Left ventricle myocardium inferior (tissue), 1 donor: ENCODE results near the gene SLC45A3. TPM values are rescaled to one million over a fixed set of nuclear protein-coding genes. Genes with fewer than 3 reads are reported as not detected.

Source experiments
- DNase-seq: peaks from one replicate; pipeline ENCODE4 v3.0.0-alpha.2; 2020
- H3K27ac ChIP-seq: fragments of 200-600 bp; replicated peaks from 2 replicates; pipeline ENCODE4 v1.8.0; 2021
- H3K27me3 ChIP-seq: fragments of 200-600 bp; 2 replicates; pipeline ENCODE4 v1.8.0; 2021; ENCODE audit warnings: low read depth
- H3K36me3 ChIP-seq: fragments of 200-600 bp; 2 replicates; pipeline ENCODE4 v1.8.0; 2021
- H3K4me1 ChIP-seq: fragments of 200-600 bp; 2 replicates; pipeline ENCODE4 v1.8.0; 2021
- H3K4me3 ChIP-seq: fragments of 200-600 bp; 2 replicates; pipeline ENCODE4 v1.8.0; 2021; ENCODE audit warnings: mild to moderate bottlenecking, moderate library complexity
- H3K9me3 ChIP-seq: fragments of 200-600 bp; replicated peaks from 2 replicates; pipeline ENCODE4 v1.8.0; 2021
- intact Hi-C: fragments of 100-400 bp; cut with micrococcal nuclease; formaldehyde crosslinking; loops from one replicate; pipeline ENCODE4 v1.11.0; 2022
- total RNA-seq: library from RNA; stranded (reverse); fragmentation: NEBNext Ultra II Directional; extraction: Animal tissue kit (Norgen Biotek cat#: 25700); gene quantifications from one replicate; pipeline ENCODE4 v1.2.1, GENCODE V29; 2021
- TF ChIP-seq, protein P1 (sequence below): fragments of 200-600 bp; IDR thresholded peaks from 2 replicates; pipeline ENCODE4 v1.8.0; 2021; ENCODE audit warnings: antibody characterized with exemption, mild to moderate bottlenecking, borderline replicate concordance
- donor health status: DM: no; HTN: yes; CAD: no; lungs with severe emphysema.

The SLC45A3 gene
- total RNA-seq, 1 donor from 2014 or later, result 5.2 TPM

DNA sequence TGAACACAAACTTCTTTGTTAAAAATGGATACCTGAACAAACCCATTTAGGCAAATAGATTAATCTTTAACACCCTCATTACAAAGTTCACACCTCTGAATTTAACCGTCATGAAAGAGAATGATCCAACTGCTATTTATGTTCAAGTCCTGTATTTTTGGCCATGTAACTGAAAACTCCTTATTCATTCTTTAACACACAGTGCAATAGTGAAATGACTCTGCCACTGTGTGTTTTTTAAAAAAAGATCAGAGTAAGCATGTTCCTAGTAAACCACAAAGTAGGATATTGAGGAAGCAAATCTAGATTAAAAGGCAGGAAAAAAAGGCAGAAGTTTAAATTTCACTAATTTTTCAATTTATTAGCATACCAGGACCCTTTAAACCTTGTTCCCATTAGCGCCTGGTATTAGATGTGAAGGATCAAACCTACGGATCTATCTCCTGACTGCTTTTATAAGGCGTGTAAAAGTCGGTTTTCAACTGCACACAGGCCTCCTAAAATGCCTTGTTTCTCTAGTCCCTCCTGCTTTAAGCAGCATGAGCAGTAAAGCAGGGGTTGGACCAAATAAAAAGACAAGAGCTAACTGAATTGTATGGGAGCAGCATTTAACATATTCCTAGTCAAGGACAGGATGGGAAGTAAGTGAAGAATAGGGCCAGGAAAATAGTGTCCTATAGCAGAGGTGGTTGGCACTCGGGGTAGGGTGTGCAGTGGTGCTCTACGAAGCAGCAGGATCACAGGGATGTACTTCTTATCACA, 36.2 kb upstream of the SLC45A3 start:
- Histone ChIP-seq H3K9me3 (no peaks in the 10 kb centered on the region), H3K36me3 (peaks cover 71% of the 10 kb centered on the region), H3K27me3 (no peaks in the 10 kb centered on the region), H3K4me3 (no peak overlapping the region), H3K27ac (no peak overlapping the region), H3K4me1 (no peaks in the 10 kb centered on the region)
- DNase-seq, result no peak
- intact Hi-C loops, result no loop called here
- TF ChIP-seq, protein P1, sequence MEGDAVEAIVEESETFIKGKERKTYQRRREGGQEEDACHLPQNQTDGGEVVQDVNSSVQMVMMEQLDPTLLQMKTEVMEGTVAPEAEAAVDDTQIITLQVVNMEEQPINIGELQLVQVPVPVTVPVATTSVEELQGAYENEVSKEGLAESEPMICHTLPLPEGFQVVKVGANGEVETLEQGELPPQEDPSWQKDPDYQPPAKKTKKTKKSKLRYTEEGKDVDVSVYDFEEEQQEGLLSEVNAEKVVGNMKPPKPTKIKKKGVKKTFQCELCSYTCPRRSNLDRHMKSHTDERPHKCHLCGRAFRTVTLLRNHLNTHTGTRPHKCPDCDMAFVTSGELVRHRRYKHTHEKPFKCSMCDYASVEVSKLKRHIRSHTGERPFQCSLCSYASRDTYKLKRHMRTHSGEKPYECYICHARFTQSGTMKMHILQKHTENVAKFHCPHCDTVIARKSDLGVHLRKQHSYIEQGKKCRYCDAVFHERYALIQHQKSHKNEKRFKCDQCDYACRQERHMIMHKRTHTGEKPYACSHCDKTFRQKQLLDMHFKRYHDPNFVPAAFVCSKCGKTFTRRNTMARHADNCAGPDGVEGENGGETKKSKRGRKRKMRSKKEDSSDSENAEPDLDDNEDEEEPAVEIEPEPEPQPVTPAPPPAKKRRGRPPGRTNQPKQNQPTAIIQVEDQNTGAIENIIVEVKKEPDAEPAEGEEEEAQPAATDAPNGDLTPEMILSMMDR, result no peak

DNA sequence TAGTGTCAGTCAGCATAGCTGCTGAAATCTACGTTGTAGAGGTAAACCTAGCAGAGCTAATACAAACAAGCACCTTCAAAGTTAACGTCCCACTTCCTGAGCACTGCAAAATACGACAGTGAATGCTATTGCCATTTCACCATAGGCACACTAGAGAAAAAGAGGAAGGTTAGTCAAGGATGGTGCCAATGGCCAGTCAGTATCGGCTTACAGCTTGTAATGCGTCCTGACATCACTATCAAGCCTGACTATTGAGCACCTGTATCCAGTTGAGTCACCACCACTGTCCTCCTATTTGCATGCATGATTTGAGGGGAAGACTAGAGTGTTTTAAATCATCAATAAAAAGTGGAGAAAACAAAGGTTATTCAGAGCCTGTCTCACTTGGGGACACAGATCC, 35.3 kb upstream of the SLC45A3 start:
- Histone ChIP-seq H3K27ac (no peak overlapping the region), H3K9me3 (no peaks in the 10 kb centered on the region), H3K4me3 (no peak overlapping the region), H3K4me1 (peaks cover 7% of the 10 kb centered on the region), H3K27me3 (no peaks in the 10 kb centered on the region), H3K36me3 (peaks cover 61% of the 10 kb centered on the region)
- intact Hi-C loops, result no loop called here
- TF ChIP-seq, protein P1, result no peak
- no peak for DNase-seq

DNA sequence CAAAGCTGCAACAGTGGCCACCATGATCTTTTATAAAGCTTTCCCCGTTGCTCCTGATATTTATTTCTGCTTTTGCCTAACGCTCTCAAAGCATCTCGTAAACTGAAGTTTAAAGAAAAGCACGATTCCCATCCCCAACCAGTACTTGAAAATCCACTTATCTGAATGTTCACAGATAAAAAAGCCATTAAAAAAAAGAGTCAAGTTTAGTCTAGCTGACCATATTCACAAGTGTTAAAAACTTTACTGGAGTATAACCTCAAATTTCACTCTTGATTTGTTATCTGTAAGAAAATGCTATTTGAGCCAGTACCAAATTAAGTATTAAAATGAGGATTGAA, 34.6 kb upstream of the SLC45A3 start:
- H3K27ac ChIP-seq, result no peak overlapping the region
- no peaks in the 10 kb centered on the region for H3K27me3 ChIP-seq
- no peaks in the 10 kb centered on the region for H3K9me3 ChIP-seq
- TF ChIP-seq, protein P1, result no peak
- no peak for DNase-seq
- no peak overlapping the region for H3K4me3 ChIP-seq
- H3K36me3 ChIP-seq, result peaks cover 54% of the 10 kb centered on the region
- intact Hi-C loops, result loop anchor here (5.0 kb wide), 2 partner anchors 53 to 123 kb away; no protein-coding TSS in a partner anchor
- peaks cover 10% of the 10 kb centered on the region for H3K4me1 ChIP-seq

DNA sequence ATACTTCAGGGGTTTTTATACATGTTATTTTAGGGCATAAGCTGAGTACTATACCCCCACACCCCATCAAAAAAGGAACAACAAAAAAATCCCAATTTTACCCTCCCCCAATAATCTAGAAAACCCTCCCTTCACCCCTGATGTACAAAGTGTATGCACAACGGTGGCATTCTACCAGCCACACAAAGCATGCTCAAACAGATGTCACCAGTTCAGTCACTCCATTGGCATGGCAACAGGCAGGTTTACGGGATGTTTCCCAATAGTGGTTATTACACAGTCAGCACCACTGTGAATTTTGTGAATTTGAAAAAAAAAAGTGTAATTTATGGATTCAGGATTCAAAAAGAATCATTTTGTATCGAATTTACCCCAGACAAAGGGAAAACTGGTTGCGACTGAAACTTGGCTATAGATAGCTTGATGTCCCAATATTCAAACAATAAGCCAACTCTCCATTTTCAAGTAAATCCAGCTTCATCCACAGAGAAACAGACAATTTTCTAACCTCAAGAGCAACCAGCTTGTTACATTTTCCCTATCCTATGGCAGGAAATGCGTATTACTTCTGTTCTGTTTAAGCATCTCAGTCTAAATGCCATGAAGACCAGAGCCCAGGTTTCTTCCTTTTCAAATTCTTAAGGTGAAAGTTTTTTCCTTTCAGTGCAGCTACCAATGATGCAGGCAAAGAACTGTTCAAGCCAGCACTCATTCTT, 34.0 kb upstream of the SLC45A3 start:
- no peaks in the 10 kb centered on the region for H3K9me3 ChIP-seq
- no peak for DNase-seq
- no peaks in the 10 kb centered on the region for H3K27me3 ChIP-seq
- TF ChIP-seq, protein P1, result no peak
- H3K27ac ChIP-seq, result no peak overlapping the region
- peaks cover 15% of the 10 kb centered on the region for H3K4me1 ChIP-seq
- H3K36me3 ChIP-seq, result peaks cover 49% of the 10 kb centered on the region
- intact Hi-C loops, result loop anchor here (5.0 kb wide), 2 partner anchors 52 to 122 kb away; no protein-coding TSS in a partner anchor
- H3K4me3 ChIP-seq, result no peak overlapping the region

DNA sequence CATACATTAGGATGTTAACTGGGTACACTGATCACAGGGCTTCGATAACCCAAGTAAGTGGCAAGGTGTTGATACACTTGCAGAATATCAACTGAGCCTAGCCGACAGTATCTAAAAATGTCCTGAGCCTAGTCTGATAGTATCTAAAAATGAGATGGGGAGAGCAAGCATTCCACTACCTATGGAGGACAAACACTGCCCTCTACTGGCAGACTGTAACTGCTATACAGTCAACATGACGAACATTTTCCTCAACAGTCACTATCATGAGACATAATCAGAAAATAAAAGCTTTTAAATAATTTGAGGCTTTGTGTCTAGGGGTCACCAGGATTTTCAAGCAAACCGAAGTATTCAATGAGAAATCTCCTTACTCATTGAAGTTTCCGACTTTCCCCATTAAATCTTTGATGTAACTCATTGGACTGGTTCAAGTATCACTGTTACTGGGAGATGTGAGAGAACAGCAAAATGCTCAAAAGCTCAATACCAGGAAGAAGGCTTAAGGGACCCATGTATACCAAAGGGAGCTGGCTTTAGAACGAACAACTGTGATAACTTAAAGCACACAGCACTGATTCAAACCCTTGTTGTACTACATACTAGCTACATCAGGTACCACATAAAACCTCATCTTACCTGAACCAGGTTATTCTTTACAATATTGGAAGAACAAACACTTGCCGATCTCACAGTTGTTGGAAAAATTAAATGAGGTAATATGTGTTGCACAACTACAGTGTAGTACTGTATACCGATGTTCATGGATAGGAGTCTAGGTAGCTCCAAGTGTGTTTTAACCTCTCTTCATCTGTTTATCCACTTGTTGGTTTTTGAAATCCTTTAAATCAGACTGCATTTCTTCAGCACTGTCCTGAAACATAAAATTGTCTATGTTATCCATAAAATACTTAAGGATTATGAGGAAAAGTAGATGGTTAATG, 31.1 kb upstream of the SLC45A3 start:
- TF ChIP-seq, protein P1, result peak; percentile 92
- Histone ChIP-seq H3K4me3 (no peak overlapping the region), H3K27ac (peak overlapping the region; percentile 9), H3K4me1 (peaks cover 27% of the 10 kb centered on the region), H3K9me3 (no peaks in the 10 kb centered on the region), H3K36me3 (peaks cover 19% of the 10 kb centered on the region), H3K27me3 (no peaks in the 10 kb centered on the region)
- intact Hi-C loops, result loop anchor here (5.0 kb wide), 2 partner anchors 49 to 119 kb away; no protein-coding TSS in a partner anchor
- DNase-seq, result no peak
